SK-N-SH (cell line): ENCODE measurements around the gene ROM1. TPM values are rescaled to one million over a fixed set of nuclear protein-coding genes. Genes with fewer than 3 reads are reported as not detected.
"Not testable (repeated sequence)": the region's sequence is repeated elsewhere in the genome, so short reads cannot be mapped to it uniquely, and the experiment has no call there.

Experiments
- CTCF ChIA-PET: fragments of 300-600, 350-600 bp; formaldehyde crosslinking; extraction: SDS; loops from one replicate; lab custom pipeline; 2021; lab: Yijun Ruan, JAX
- POLR2A ChIA-PET: fragments of 350-600 bp; sonication (Branson Sonifier 250); formaldehyde crosslinking; extraction: SDS; loops from one replicate; lab custom pipeline; 2020; ENCODE audit warnings: antibody characterized with exemption, inconsistent platforms; lab: Yijun Ruan, JAX
- DNase-seq: peaks from one replicate; pipeline ENCODE4 v3.0.0; 2012
- H2AFZ ChIP-seq: fragments of 200-600 bp; sonication (generic); 2 replicates; pipeline ENCODE4 v1.8.1; 2016; ENCODE audit warnings: antibody characterized with exemption, mild to moderate bottlenecking, low read depth
- H3F3A ChIP-seq: fragments of 200-600 bp; sonication (generic); replicated peaks from 2 replicates; pipeline ENCODE3; 2016; ENCODE audit warnings: antibody characterized with exemption, mild to moderate bottlenecking; ENCODE audit not compliant: insufficient read depth
- H3K27ac ChIP-seq, 2 experiments: fragments of 200-500 bp in 1 of 2; fragments of 200-600 bp in 1 of 2; sonication (Bioruptor generic) in 1 of 2; sonication (generic), shearing (Covaris generic) in 1 of 2; 2 replicates each; pipeline versions ENCODE4 v1.5.1 to v1.6.1; 2014 to 2016; ENCODE audit warnings: low read depth in 2 of 2, inconsistent platforms in 1 of 2, low read length in 1 of 2, mild to moderate bottlenecking in 1 of 2, mixed read lengths in 1 of 2
- H3K27me3 ChIP-seq: fragments of 200-600 bp; sonication (generic), shearing (Covaris generic); 2 replicates; pipeline ENCODE4 v1.6.1; 2016; ENCODE audit warnings: mixed run types; ENCODE audit not compliant: insufficient read depth
- H3K36me3 ChIP-seq, 2 experiments: fragments of 200-500 bp in 1 of 2; fragments of 200-600 bp in 1 of 2; sonication (Bioruptor generic) in 1 of 2; sonication (generic) in 1 of 2; replicated peaks in 1 of 2; 2 replicates each; pipeline versions ENCODE3 to v1.5.1; 2014 to 2016; ENCODE audit warnings: low read length in 1 of 2, mild to moderate bottlenecking in 1 of 2; ENCODE audit not compliant: insufficient read depth in 2 of 2, control insufficient read depth in 1 of 2
- H3K4me1 ChIP-seq, 2 experiments: fragments of 200-500 bp in 1 of 2; fragments of 200-600 bp in 1 of 2; sonication (Bioruptor generic) in 1 of 2; sonication (generic), shearing (Covaris generic) in 1 of 2; 2 replicates each; pipeline versions ENCODE4 v1.5.1 to v1.6.1; 2014 to 2016; ENCODE audit warnings: low read depth in 1 of 2, low read length in 1 of 2, mixed run types in 1 of 2; ENCODE audit not compliant: insufficient read depth in 2 of 2, control insufficient read depth in 1 of 2
- H3K4me2 ChIP-seq: fragments of 200-600 bp; sonication (generic), shearing (Covaris generic); 2 replicates; pipeline ENCODE4 v1.6.1; 2017; ENCODE audit warnings: mixed run types
- H3K4me3 ChIP-seq, 2 experiments: fragments of 200-500 bp in 1 of 2; fragments of 200-600 bp in 1 of 2; sonication (Bioruptor generic) in 1 of 2; sonication (generic), shearing (Covaris generic) in 1 of 2; 2 replicates each; pipeline versions ENCODE4 v1.5.1 to v1.8.1; 2014 to 2016; ENCODE audit warnings: low read depth in 2 of 2, inconsistent platforms in 1 of 2, low read length in 1 of 2, mild to moderate bottlenecking in 1 of 2, mixed read lengths in 1 of 2, moderate library complexity in 1 of 2
- H3K79me2 ChIP-seq: fragments of 200-600 bp; sonication (generic); 2 replicates; pipeline ENCODE4 v1.8.1; 2017; ENCODE audit warnings: mild to moderate bottlenecking; ENCODE audit not compliant: insufficient read depth
- H3K9ac ChIP-seq: fragments of 200-600 bp; sonication (generic); 2 replicates; pipeline ENCODE4 v1.6.1; 2017; ENCODE audit warnings: mixed run types
- H3K9me2 ChIP-seq: fragments of 200-600 bp; sonication (generic); 2 replicates; pipeline ENCODE4 v1.6.1; 2017; ENCODE audit warnings: mixed run types
- H3K9me3 ChIP-seq: fragments of 200-600 bp; sonication (generic); 2 replicates; pipeline ENCODE4 v1.6.1; 2017; ENCODE audit warnings: mixed run types, mild to moderate bottlenecking, moderate library complexity
- H4K20me1 ChIP-seq: fragments of 200-600 bp; sonication (generic); 2 replicates; pipeline ENCODE4 v1.6.1; 2017; ENCODE audit warnings: mild to moderate bottlenecking, mixed run types; ENCODE audit not compliant: insufficient read depth
- JUND ChIP-seq: IDR thresholded peaks from 2 replicates; pipeline ENCODE4 v1.4.0; 2012
- WGBS: methylation state at CpG from one replicate; pipeline ENCODE4 v1.1.6; 2017; ENCODE audit warnings: low lambda C conversion rate; 5-methylcytosine and 5-hydroxymethylcytosine counted together
- polyA plus RNA-seq, 3 experiments: library from polyadenylated mRNA; depleted of rRNA; stranded (reverse); fragments of >200 nt; gene quantifications; 2 replicates each; pipeline ENCODE4 v1.2.3, GENCODE V29; 2012
- TF ChIP-seq, protein P1 (sequence below): fragments of 200-600 bp; sonication (generic); IDR thresholded peaks from 2 replicates; pipeline ENCODE4 v1.6.1; 2017; ENCODE audit warnings: antibody characterized with exemption, mild to moderate bottlenecking, moderate library complexity

ROM1 gene
- polyA plus RNA-seq, 1 of the 3 experiments (the other 2 are of a cell fraction) = 7.3 TPM

DNA sequence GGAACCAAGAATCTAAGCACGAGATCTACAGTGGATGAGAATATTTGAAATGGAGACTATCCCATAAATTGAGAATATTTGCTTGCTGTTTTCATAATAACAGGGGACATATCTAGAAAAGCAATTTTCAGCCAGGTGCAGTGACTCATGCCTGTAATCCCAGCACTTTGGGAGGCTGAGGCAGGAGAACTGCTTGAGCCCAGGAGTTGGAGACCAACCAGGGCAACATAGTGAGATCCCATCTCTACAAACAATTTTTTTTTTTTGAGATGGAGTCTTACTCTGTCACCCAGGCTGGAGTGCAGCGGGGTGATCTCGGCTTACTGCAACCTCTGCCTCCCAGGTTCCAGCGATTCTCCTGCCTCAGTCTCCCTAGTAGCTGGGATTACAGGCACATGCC, 31.3 kb upstream of the ROM1 start:
- H3F3A ChIP-seq, H3K9me3 ChIP-seq, DNase-seq, H3K9ac ChIP-seq, H3K4me1 ChIP-seq, H4K20me1 ChIP-seq, H2AFZ ChIP-seq, H3K4me3 ChIP-seq, H3K27me3 ChIP-seq, H3K27ac ChIP-seq, H3K9me2 ChIP-seq, H3K4me2 ChIP-seq, CTCF ChIA-PET: not testable (repeated sequence)
- POLR2A ChIA-PET = interaction anchor here (2.0 kb wide), 1 partner anchor 10 kb away, joined by 6 read pairs; the partner anchor contains the start of gene TUT1
- WGBS = 94% methylated on average over 4 of the region's 4 CpGs
- peaks cover 40 to 50% of the 10 kb centered on the region in 2 experiments for H3K36me3 ChIP-seq
- peaks cover 21% of the 10 kb centered on the region; the same call in 1 of the 2 replicates for H3K79me2 ChIP-seq

DNA sequence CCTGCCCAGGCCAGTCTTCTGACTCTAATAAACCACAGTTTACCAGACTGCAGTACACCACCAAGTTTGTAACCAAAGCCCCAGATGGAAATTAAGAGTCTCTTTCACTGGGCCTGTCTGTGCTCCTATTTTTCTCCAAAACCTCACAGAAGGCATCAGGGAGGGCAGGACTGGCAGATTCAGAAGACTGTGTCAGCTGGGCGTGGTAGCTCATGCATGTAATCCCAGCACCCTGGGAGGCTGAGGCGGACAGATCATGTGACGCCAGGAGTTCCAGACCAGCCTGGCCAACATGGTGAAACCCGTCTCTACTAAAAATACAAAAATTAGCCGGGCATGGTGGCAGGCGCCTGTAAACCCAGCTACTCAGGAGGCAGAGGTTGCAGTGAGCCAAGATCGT, 27.7 kb upstream of the ROM1 start:
- POLR2A ChIA-PET = interaction anchor here (0.6 to 1.8 kb wide), 3 partner anchors 10 to 16 kb away, joined by 3 to 7 read pairs (median 3); partner anchors contain the start of gene EEF1G
- H2AFZ ChIP-seq, H3F3A ChIP-seq, H3K9me3 ChIP-seq, H3K4me1 ChIP-seq, H4K20me1 ChIP-seq, H3K9me2 ChIP-seq, DNase-seq, CTCF ChIA-PET, H3K9ac ChIP-seq, H3K27ac ChIP-seq, H3K4me3 ChIP-seq, H3K4me2 ChIP-seq, H3K27me3 ChIP-seq: not testable (repeated sequence)
- peaks cover 36% of the 10 kb centered on the region for H3K79me2 ChIP-seq
- WGBS = 94% methylated on average over 7 of the region's 7 CpGs
- H3K36me3 ChIP-seq = peaks cover 33 to 41% of the 10 kb centered on the region in 2 experiments

DNA sequence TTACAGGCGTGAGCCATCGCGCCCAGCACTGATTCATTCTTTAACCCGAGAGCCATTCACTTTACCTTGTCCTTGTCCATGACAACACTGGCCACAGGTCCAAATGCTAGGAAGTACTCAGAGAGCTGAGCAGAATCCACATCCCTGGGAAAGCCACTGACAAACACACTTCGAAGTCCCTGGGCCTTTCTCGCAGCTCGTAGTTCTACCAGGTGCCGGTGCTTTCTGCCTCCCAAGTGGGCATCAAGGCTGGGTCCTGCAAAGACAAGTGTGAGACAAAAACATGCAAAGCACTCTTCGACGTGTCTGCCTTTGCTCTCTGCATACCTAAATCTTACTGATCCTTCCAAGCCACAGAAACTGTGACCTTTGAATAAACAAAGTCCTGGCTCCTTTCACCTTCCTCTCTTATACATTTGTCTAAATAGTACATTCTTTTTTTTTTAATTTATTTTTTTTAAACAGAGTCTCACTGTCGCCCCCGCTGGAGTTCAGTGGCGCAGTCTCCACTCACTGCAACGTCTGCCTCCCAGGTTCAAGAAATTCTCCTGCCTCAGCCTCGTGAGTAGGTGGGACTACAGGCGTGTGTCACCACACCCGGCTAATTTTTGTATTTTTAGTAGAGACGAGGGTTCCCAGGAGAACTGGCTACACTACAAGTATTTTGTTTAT, 24.0 kb upstream of the ROM1 start:
- DNase-seq = no peak
- WGBS = 75% methylated on average over 18 of the region's 18 CpGs

More for the DNA sequence above, 24.0 kb upstream of the ROM1 start:
- ChIA-PET CTCF (interaction anchor here (0.9 to 1.8 kb wide), 6 partner anchors 15 to 194 kb away, joined by 3 to 7 read pairs (median 4); partner anchors contain the start of genes BSCL2 and GNG3), POLR2A (interaction anchor here (2.4 kb wide), 1 partner anchor 15 kb away, joined by 6 read pairs; the partner anchor contains the start of gene EEF1G)
- Histone ChIP-seq H3K27ac (no peak overlapping the region), H3K27me3 (no peaks in the 10 kb centered on the region), H3F3A (peaks cover 28% of the 10 kb centered on the region), H3K4me3 (no peak overlapping the region), H2AFZ (no peak overlapping the region), H3K4me1 (peaks cover 13 to 17% of the 10 kb centered on the region in 2 experiments; a peak in 3 of 4 replicates), H3K79me2 (peaks cover 32% of the 10 kb centered on the region), H3K9me3 (no peaks in the 10 kb centered on the region), H4K20me1 (no peaks in the 10 kb centered on the region), H3K4me2 (0 out of 2 replicates have a peak overlapping the region, but pooled peaks have one; percentile 81), H3K9ac (no peak overlapping the region), H3K36me3 (peaks cover 26 to 30% of the 10 kb centered on the region in 2 experiments), H3K9me2 (no peaks in the 10 kb centered on the region)
- TF ChIP-seq JUND = no peak
- TF ChIP-seq, protein P1, sequence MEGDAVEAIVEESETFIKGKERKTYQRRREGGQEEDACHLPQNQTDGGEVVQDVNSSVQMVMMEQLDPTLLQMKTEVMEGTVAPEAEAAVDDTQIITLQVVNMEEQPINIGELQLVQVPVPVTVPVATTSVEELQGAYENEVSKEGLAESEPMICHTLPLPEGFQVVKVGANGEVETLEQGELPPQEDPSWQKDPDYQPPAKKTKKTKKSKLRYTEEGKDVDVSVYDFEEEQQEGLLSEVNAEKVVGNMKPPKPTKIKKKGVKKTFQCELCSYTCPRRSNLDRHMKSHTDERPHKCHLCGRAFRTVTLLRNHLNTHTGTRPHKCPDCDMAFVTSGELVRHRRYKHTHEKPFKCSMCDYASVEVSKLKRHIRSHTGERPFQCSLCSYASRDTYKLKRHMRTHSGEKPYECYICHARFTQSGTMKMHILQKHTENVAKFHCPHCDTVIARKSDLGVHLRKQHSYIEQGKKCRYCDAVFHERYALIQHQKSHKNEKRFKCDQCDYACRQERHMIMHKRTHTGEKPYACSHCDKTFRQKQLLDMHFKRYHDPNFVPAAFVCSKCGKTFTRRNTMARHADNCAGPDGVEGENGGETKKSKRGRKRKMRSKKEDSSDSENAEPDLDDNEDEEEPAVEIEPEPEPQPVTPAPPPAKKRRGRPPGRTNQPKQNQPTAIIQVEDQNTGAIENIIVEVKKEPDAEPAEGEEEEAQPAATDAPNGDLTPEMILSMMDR = peak; percentile 54
